ENCODE results near the gene RAB5A. TPM values are rescaled to one million over a fixed set of nuclear protein-coding genes. Genes with fewer than 3 reads are reported as not detected.
"Not testable (repeated sequence)": the region's sequence is repeated elsewhere in the genome, so short reads cannot be mapped to it uniquely, and the experiment has no call there.

RAB5A gene
- total RNA-seq, 2 experiments from 2014 or later, result 57.8 to 59.8 TPM

DNA sequence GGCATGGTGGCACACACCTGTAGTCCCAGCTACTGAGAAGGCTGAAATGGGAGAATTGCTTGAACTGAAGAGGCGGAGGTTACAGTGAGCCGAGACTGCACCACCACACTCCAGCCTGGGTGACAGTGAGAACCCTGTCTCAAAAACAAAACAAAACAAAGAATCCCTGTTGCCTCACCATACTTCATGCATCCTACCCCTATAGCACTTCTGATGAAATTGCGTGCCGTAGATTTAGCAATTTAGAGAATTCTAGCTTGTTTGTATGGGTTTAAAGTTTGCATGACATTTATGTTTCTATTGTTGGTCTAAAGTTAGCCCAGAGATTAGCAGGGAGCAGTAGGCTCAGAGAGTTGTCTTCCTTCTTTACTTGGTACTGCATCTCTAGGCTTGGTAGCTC lies 7.8 kb downstream of the RAB5A start:
- Mint-ChIP-seq H3K4me1 (ENCODE audit: low read depth) (peaks cover 45% of the 10 kb centered on the region), H3K36me3 (ENCODE audit: low read depth) (peaks cover 51% of the 10 kb centered on the region), H3K27ac (no peak overlapping the region), H3K9me3 (ENCODE audit: insufficient read depth) (no peaks in the 10 kb centered on the region), H3K27me3 (ENCODE audit: low read depth) (no peaks in the 10 kb centered on the region), H3K4me3 (no peak overlapping the region)
- ChIA-PET POLR2A (no interaction called here), CTCF (no interaction called here)
- DNase-seq, result no peak
- no peak for ATAC-seq

DNA sequence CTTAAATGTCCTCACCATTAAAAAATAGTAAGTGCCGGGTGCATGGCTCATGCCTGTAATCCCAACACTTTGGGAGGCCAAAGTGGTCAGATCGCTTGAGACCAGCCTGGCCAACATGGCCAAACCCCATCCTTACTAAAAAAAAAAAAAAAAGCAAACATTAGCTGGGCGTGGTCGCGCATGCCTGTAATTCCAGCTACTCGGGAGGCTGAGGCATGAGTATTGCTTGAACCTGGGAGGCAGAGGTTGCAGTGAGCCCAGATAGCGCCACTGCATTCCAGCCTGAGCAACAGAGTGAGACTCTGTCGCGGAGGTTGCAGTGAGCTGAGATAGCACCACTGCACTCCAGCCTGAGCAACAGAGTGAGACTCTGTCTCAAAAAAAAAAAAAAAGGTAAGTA lies 10.5 kb downstream of the RAB5A start:
- CTCF ChIA-PET, result interaction anchor here (1.3 kb wide), 1 partner anchor 9 kb away, joined by 3 read pairs; no protein-coding TSS in a partner anchor

DNA sequence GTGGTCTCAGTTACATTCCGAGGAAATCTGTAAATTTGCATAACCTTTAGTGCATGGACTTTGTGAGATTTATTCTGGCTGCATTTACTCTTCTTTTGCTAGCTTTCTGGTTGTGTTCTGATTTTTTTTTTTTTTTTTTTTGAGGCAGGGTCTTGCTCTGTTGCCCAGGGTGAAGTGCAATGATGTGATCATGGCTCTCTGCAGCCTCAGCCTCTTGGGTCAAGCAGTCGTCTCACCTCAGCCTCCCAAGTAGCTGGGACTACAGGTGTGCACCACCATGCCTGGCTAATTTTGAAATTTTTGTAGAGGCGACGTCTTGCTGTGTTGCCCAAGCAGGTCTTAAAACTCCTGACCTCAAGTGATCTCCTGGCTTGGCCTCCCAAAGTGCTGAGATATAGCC lies 12.6 kb downstream of the RAB5A start:
- ATAC-seq (no peak), DNase-seq (no peak)
- Mint-ChIP-seq H3K27ac (no peak overlapping the region), H3K9me3 (ENCODE audit: insufficient read depth) (no peaks in the 10 kb centered on the region), H3K4me3 (no peak overlapping the region), H3K27me3 (ENCODE audit: low read depth) (no peaks in the 10 kb centered on the region), H3K4me1 (ENCODE audit: low read depth) (peaks cover 38% of the 10 kb centered on the region), H3K36me3 (ENCODE audit: low read depth) (peaks cover 44% of the 10 kb centered on the region)
- ChIA-PET CTCF (no interaction called here), POLR2A (no interaction called here)

More for the DNA sequence above, 10.5 kb downstream of the RAB5A start:
- H3K27ac Mint-ChIP-seq; ATAC-seq; H3K27me3 Mint-ChIP-seq (ENCODE audit: low read depth); H3K4me3 Mint-ChIP-seq; DNase-seq; H3K9me3 Mint-ChIP-seq (ENCODE audit: insufficient read depth): not testable (repeated sequence)
- peaks cover 40% of the 10 kb centered on the region for H3K4me1 Mint-ChIP-seq (ENCODE audit: low read depth)
- peaks cover 50% of the 10 kb centered on the region for H3K36me3 Mint-ChIP-seq (ENCODE audit: low read depth)
- POLR2A ChIA-PET, result interaction anchor here (1.3 kb wide), 1 partner anchor 10 kb away, joined by 4 read pairs; no protein-coding TSS in a partner anchor

DNA sequence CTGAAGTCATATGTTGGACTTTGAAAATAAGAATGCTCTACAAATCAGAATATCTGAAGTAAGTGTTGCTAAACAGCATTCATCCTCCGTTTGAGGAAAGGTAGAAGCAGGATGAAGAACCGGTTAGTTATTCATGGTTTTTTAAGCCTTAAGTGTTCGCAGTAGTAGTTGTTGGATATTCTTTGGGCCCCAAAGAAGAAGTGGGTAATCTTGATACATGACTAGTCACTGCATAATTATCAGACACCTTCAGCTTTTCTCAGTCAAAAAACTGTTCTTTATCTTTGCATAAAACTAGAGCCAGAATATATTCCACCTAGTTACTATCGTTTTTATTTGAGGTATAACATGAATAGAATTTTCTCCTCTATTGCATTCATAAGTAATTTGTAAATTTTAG lies 13.8 kb downstream of the RAB5A start:
- H3K36me3 Mint-ChIP-seq (ENCODE audit: low read depth), result peaks cover 37% of the 10 kb centered on the region
- H3K27ac Mint-ChIP-seq, result no peak overlapping the region
- no peaks in the 10 kb centered on the region for H3K9me3 Mint-ChIP-seq (ENCODE audit: insufficient read depth)
- DNase-seq (no peak), ATAC-seq (no peak)
- no peaks in the 10 kb centered on the region for H3K27me3 Mint-ChIP-seq (ENCODE audit: low read depth)
- peaks cover 36% of the 10 kb centered on the region for H3K4me1 Mint-ChIP-seq (ENCODE audit: low read depth)
- no peak overlapping the region for H3K4me3 Mint-ChIP-seq
- ChIA-PET POLR2A (no interaction called here), CTCF (no interaction called here)

DNA sequence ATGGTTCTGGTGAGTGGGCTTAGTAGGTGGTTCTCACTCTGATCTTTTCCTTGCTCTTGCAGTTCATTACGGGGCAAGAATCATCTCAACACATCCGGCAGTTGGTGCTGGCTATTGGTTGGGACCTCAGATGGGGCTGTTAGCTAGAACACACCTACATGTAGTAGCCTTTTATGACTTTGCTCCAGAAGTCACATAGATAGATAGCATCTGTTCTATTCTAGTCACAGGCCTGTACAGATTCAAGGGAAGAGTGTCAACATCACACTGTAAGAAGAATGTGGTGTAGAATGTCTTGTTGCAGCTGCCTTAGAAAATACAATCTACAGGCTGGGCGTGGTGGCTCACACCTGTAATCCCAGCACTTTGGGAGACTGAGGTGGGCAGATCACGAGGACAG lies 15.1 kb downstream of the RAB5A start:
- H3K27me3 Mint-ChIP-seq (ENCODE audit: low read depth), result no peaks in the 10 kb centered on the region
- ChIA-PET CTCF (no interaction called here), POLR2A (no interaction called here)
- peaks cover 40% of the 10 kb centered on the region for H3K36me3 Mint-ChIP-seq (ENCODE audit: low read depth)
- H3K4me3 Mint-ChIP-seq, result no peak overlapping the region
- H3K27ac Mint-ChIP-seq, result peak overlapping the region; percentile 23
- H3K4me1 Mint-ChIP-seq (ENCODE audit: low read depth), result peaks cover 33% of the 10 kb centered on the region
- H3K9me3 Mint-ChIP-seq (ENCODE audit: insufficient read depth), result no peaks in the 10 kb centered on the region
- ATAC-seq (no peak), DNase-seq (no peak)

DNA sequence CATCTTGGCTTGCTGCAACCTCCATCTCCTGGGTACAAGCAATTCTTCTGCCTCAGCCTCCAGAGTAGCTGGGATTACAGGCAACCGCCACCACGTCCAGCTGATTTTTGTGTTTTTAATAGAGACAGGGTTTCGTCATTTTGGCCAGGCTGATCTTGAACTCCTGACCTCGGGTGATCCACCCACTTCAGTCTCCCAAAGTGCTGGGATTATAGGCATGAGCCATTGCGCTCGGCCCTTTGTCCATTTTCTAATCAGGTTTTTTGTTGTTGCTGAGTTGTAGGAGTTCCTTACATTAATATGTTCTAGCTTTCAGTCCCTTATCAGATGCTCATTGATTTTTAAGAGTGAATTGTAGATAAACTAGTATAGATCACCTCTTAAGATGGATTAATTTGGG lies 20.3 kb downstream of the RAB5A start:
- H3K9me3 Mint-ChIP-seq (ENCODE audit: insufficient read depth), result no peaks in the 10 kb centered on the region
- ChIA-PET CTCF (no interaction called here), POLR2A (interaction anchor here (0.7 kb wide), 1 partner anchor 19 kb away, joined by 4 read pairs; no protein-coding TSS in a partner anchor)
- ATAC-seq (no peak), DNase-seq (no peak)
- H3K4me1 Mint-ChIP-seq (ENCODE audit: low read depth), result peaks cover 8% of the 10 kb centered on the region
- H3K36me3 Mint-ChIP-seq (ENCODE audit: low read depth), result peaks cover 33% of the 10 kb centered on the region
- no peak overlapping the region for H3K27ac Mint-ChIP-seq
- H3K4me3 Mint-ChIP-seq, result no peak overlapping the region
- H3K27me3 Mint-ChIP-seq (ENCODE audit: low read depth), result no peaks in the 10 kb centered on the region

DNA sequence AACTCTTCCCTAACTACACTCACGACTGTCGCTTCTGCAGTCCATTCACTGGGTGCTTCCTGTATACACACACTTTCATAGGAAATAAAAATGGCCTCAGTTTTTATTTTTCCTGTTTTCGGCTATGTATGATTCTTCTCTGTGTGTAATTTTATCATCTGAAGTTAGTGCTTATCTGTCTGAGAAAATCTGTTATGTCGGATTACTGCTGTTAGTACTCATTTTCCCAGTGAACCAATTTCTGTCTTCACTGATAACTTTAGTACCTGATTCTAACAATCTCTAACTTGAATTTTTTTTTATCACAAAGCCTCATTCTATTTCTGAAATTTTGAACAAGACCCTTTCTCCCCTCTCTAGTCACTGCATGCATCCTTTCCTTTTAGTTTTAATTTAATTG lies 20.9 kb downstream of the RAB5A start:
- H3K4me3 Mint-ChIP-seq, result no peak overlapping the region
- no peak for DNase-seq
- H3K4me1 Mint-ChIP-seq (ENCODE audit: low read depth), result peaks cover 10% of the 10 kb centered on the region
- no peak for ATAC-seq
- H3K27me3 Mint-ChIP-seq (ENCODE audit: low read depth), result no peaks in the 10 kb centered on the region
- peaks cover 34% of the 10 kb centered on the region for H3K36me3 Mint-ChIP-seq (ENCODE audit: low read depth)
- ChIA-PET POLR2A (no interaction called here), CTCF (no interaction called here)
- no peak overlapping the region for H3K27ac Mint-ChIP-seq
- no peaks in the 10 kb centered on the region for H3K9me3 Mint-ChIP-seq (ENCODE audit: insufficient read depth)

DNA sequence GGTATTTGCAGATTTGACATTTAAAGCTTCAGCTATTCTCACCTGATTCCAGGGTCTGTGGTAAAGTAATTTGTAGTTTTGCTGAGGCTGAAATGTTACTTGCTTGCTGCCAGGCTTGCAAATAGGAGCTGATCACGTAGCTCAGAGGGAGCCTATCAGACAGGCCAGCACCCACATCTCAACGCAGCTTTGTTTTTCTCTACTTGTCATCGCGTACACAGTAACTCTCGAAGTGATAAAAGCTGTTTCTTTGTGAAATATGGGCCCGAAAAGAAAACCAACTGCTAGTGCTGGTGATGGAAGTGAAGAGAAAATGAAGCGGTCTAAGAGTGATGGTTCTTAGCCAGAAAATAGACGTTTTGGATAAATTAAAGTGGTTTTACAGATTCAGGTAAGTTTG lies 23.4 kb downstream of the RAB5A start:
- ChIA-PET CTCF (no interaction called here), POLR2A (no interaction called here)
- no peaks in the 10 kb centered on the region for H3K27me3 Mint-ChIP-seq (ENCODE audit: low read depth)
- H3K36me3 Mint-ChIP-seq (ENCODE audit: low read depth), result peaks cover 39% of the 10 kb centered on the region
- no peak for DNase-seq
- peaks cover 10% of the 10 kb centered on the region for H3K4me1 Mint-ChIP-seq (ENCODE audit: low read depth)
- ATAC-seq, result no peak
- H3K4me3 Mint-ChIP-seq, result no peak overlapping the region
- H3K9me3 Mint-ChIP-seq (ENCODE audit: insufficient read depth), result no peaks in the 10 kb centered on the region
- no peak overlapping the region for H3K27ac Mint-ChIP-seq

DNA sequence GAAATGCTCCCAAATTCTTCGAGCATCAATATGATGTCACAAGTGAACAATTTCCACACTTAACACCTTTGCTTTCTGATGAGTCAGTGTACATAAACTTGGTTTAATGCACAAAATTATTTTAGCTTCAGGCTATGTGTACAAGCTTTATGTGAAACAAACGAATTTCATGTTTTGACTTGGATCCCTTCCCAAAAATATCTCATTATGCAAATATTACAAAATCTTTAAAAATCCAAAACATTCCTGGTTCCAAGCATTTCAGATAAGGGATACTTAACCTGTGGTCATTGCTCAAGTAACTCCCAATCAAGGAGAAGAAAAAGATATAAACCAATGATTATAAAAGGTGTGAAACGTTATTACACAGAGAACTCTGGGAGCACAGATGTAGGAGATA lies 25.2 kb downstream of the RAB5A start:
- Mint-ChIP-seq H3K4me1 (ENCODE audit: low read depth) (peaks cover 7% of the 10 kb centered on the region), H3K27ac (no peak overlapping the region), H3K9me3 (ENCODE audit: insufficient read depth) (no peaks in the 10 kb centered on the region), H3K27me3 (ENCODE audit: low read depth) (no peaks in the 10 kb centered on the region), H3K4me3 (no peak overlapping the region), H3K36me3 (ENCODE audit: low read depth) (peaks cover 38% of the 10 kb centered on the region)
- ATAC-seq, result no peak
- DNase-seq, result no peak
- ChIA-PET POLR2A (no interaction called here), CTCF (no interaction called here)

DNA sequence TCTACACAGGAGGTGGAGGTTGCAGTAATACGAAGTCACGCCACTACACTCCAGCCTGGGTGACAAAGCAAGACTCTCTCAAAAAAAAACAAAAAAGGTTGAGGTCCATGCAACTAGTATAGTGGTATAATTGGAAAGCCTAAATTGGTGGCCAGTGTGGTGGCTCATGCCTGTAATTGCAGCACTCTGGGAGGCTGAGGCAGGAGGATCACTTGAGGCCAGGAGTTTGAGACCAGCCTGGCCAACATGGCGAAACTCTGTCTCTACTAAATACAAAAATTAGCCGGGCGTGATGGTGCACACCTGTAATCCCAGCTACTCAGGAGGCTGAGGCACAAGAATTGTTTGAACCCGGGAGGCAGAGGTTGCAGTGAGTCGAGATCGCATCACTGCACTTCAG lies 42.0 kb downstream of the RAB5A start:
- H3K4me1 Mint-ChIP-seq (ENCODE audit: low read depth); H3K27ac Mint-ChIP-seq; CTCF ChIA-PET; H3K9me3 Mint-ChIP-seq (ENCODE audit: insufficient read depth); ATAC-seq; DNase-seq; H3K27me3 Mint-ChIP-seq (ENCODE audit: low read depth); H3K4me3 Mint-ChIP-seq; POLR2A ChIA-PET: not testable (repeated sequence)
- H3K36me3 Mint-ChIP-seq (ENCODE audit: low read depth), result peaks cover 18% of the 10 kb centered on the region

DNA sequence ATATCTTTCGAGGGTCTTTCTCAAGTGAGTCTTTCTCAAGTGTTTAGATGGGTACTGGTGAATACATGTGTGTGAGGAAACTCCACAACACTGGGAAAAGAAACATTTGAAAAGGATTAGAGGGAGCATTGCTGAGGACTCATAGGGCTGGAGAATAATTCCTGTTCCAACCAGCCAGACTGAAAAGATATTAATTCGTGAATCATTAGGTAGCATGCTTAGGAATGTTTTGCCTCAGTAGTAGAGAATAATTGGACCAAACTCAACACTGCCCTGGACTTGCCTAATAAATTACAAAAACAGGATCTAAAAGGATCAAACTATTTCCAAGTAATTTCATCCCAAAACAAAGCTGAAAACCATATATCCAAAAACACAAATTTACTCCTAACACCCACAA lies 47.9 kb downstream of the RAB5A start:
- Mint-ChIP-seq H3K27ac (no peak overlapping the region), H3K4me3 (no peak overlapping the region), H3K9me3 (ENCODE audit: insufficient read depth) (no peaks in the 10 kb centered on the region), H3K27me3 (ENCODE audit: low read depth) (no peaks in the 10 kb centered on the region), H3K4me1 (ENCODE audit: low read depth) (no peaks in the 10 kb centered on the region), H3K36me3 (ENCODE audit: low read depth) (no peaks in the 10 kb centered on the region)
- DNase-seq, result no peak
- ATAC-seq, result no peak
- ChIA-PET CTCF (interaction anchor here (1.0 kb wide), 1 partner anchor 10 kb away, joined by 3 read pairs; no protein-coding TSS in a partner anchor), POLR2A (no interaction called here)

DNA sequence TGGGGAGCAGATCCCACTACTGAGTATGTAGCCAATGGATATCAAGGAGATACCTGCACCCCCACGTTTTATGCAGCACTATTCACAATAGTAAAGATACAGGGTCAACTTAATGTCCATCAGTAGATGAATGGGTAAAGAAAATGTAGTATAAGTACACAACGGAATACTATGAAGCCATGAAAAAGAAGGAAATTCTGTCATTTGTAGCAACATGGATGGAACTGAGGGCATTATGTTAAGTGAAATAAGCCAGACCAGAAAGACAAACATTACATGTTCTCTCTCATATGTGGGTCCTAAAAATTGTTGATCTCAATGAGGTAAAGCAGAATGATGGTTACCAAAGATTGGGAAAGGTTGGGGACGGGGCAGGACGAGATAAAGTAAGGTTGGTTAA lies 50.6 kb downstream of the RAB5A start:
- ChIA-PET CTCF (no interaction called here), POLR2A (no interaction called here)
- no peak overlapping the region for H3K4me3 Mint-ChIP-seq
- no peaks in the 10 kb centered on the region for H3K36me3 Mint-ChIP-seq (ENCODE audit: low read depth)
- DNase-seq, result no peak
- no peaks in the 10 kb centered on the region for H3K9me3 Mint-ChIP-seq (ENCODE audit: insufficient read depth)
- H3K4me1 Mint-ChIP-seq (ENCODE audit: low read depth), result no peaks in the 10 kb centered on the region
- H3K27ac Mint-ChIP-seq, result no peak overlapping the region
- no peaks in the 10 kb centered on the region for H3K27me3 Mint-ChIP-seq (ENCODE audit: low read depth)
- ATAC-seq, result no peak

DNA sequence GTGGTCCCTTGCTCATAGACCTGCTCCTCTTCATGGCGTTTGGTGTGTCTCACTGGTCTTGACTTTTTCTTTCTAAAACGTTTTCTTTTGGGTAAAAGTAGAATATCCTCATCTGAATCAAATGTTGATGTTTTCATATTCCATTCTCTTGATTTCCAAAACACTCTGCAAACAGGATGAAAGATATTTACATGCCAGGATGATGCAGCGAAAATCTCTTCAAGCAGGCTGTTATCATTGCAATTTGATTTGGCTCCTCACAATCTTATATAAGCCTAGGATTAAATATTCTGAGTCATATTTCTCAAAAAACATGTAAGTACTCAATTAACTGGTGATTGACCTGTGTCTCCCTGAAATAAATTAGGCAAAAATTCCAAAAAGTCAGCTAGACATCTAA lies 55.0 kb downstream of the RAB5A start:
- H3K9me3 Mint-ChIP-seq (ENCODE audit: insufficient read depth), result no peaks in the 10 kb centered on the region
- no peak overlapping the region for H3K27ac Mint-ChIP-seq
- POLR2A ChIA-PET, result no interaction called here
- no peak for DNase-seq
- H3K4me3 Mint-ChIP-seq, result no peak overlapping the region
- no peaks in the 10 kb centered on the region for H3K4me1 Mint-ChIP-seq (ENCODE audit: low read depth)
- no peak for ATAC-seq
- no peaks in the 10 kb centered on the region for H3K36me3 Mint-ChIP-seq (ENCODE audit: low read depth)
- CTCF ChIA-PET, result no interaction called here
- H3K27me3 Mint-ChIP-seq (ENCODE audit: low read depth), result no peaks in the 10 kb centered on the region
